ENCODE measurements around the gene YWHAH.

DNA sequence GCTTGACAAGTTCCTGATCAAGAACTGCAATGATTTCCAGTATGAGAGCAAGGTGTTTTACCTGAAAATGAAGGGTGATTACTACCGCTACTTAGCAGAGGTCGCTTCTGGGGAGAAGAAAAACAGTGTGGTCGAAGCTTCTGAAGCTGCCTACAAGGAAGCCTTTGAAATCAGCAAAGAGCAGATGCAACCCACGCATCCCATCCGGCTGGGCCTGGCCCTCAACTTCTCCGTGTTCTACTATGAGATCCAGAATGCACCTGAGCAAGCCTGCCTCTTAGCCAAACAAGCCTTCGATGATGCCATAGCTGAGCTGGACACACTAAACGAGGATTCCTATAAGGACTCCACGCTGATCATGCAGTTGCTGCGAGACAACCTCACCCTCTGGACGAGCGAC is 12.0 kb downstream of the YWHAH start:
- TF ChIP-seq CTCF (IDR thresholded peaks at IDR 0.05; ENCODE audit: insufficient read depth, low read depth, low read length) (no peak), EZH2 (IDR thresholded peaks at IDR 0.05; ENCODE audit: insufficient read depth, low read length) (no peak)

Data from astrocyte (in vitro differentiated cells and primary cell).